ENCODE measurements around the gene COL1A1.

COL1A1 gene

GRCh38 chr17:50238601-50239280 is 37.3 kb upstream of the COL1A1 start:
- 41% methylated on average over 6 of the region's 9 CpGs for WGBS (ENCODE audit: insufficient coverage)
- ChIA-PET POLR2A (interaction anchor here (0.6 kb wide), 1 partner anchor 183 kb away, joined by 3 read pairs; no protein-coding TSS in a partner anchor), CTCF (interaction anchor here (1.2 to 1.9 kb wide), 3 partner anchors 11 to 37 kb away, joined by 3 to 5 read pairs (median 3); partner anchors contain the start of gene COL1A1)
- Histone ChIP-seq H3K27ac (ENCODE audit: insufficient read depth in 1 of 2, low read depth in 1 of 2, low read length in 2 of 2, poor library complexity in 1 of 2, severe bottlenecking in 2 of 2) (no peak overlapping the region), H3K4me1 (ENCODE audit: control extremely low read depth in 1 of 4, control insufficient read depth in 4 of 4, insufficient read depth in 4 of 4, low read length in 3 of 4) (peaks cover 3 to 13% (median 7%) of the 10 kb centered on the region in 4 experiments), H3K4me3 (ENCODE audit: control insufficient read depth in 1 of 7, extremely low read depth in 1 of 7, insufficient read depth in 4 of 7, low read depth in 2 of 7, low read length in 6 of 7) (no peak overlapping the region), H3K36me3 (ENCODE audit: control insufficient read depth in 4 of 4, insufficient read depth in 4 of 4, low read length in 3 of 4) (no peaks in the 10 kb centered on the region), H3K9me3 (ENCODE audit: control extremely low read depth in 1 of 5, control insufficient read depth in 4 of 5, insufficient read depth in 2 of 5, low read depth in 1 of 5, low read length in 4 of 5) (peaks cover 0 to 6% (median 0%) of the 10 kb centered on the region in 5 experiments), H3K27me3 (replicated peaks in 2 of 5; ENCODE audit: control insufficient read depth in 4 of 5, insufficient read depth in 5 of 5, low read length in 4 of 5) (peaks cover 0 to 6% (median 3%) of the 10 kb centered on the region in 5 experiments)
- peak; percentile 10 to 44 (median 28) for DNase-seq

- Histone ChIP-seq H3K27me3 (replicated peaks in 2 of 5; ENCODE audit: control insufficient read depth in 4 of 5, insufficient read depth in 5 of 5, low read length in 4 of 5) (peaks cover 0 to 6% (median 3%) of the 10 kb centered on the region in 5 experiments), H3K27ac (ENCODE audit: insufficient read depth in 1 of 2, low read depth in 1 of 2, low read length in 2 of 2, poor library complexity in 1 of 2, severe bottlenecking in 2 of 2) (no peak overlapping the region), H3K9me3 (ENCODE audit: control extremely low read depth in 1 of 5, control insufficient read depth in 4 of 5, insufficient read depth in 2 of 5, low read depth in 1 of 5, low read length in 4 of 5) (peaks cover 0 to 6% (median 0%) of the 10 kb centered on the region in 5 experiments), H3K4me3 (ENCODE audit: control insufficient read depth in 1 of 7, extremely low read depth in 1 of 7, insufficient read depth in 4 of 7, low read depth in 2 of 7, low read length in 6 of 7) (no peak overlapping the region), H3K4me1 (ENCODE audit: control extremely low read depth in 1 of 4, control insufficient read depth in 4 of 4, insufficient read depth in 4 of 4, low read length in 3 of 4) (peaks cover 3 to 13% (median 7%) of the 10 kb centered on the region in 4 experiments), H3K36me3 (ENCODE audit: control insufficient read depth in 4 of 4, insufficient read depth in 4 of 4, low read length in 3 of 4) (no peaks in the 10 kb centered on the region)
- DNase-seq, result no peak
- ChIA-PET CTCF (interaction anchor here (1.2 to 1.9 kb wide), 2 partner anchors 28 to 36 kb away, joined by 3 to 5 read pairs; partner anchors contain the start of gene COL1A1), POLR2A (no interaction called here)
- 52% methylated on average over 2 of the region's 2 CpGs for WGBS (ENCODE audit: insufficient coverage)
These were observed 36.5 kb upstream of the COL1A1 start for GRCh38 chr17:50237901-50238300.

GRCh38 chr17:50234581-50234980 is 33.1 kb upstream of the COL1A1 start:
- peaks cover 0 to 6% (median 3%) of the 10 kb centered on the region in 5 experiments for H3K27me3 ChIP-seq (replicated peaks in 2 of 5; ENCODE audit: control insufficient read depth in 4 of 5, insufficient read depth in 5 of 5, low read length in 4 of 5)
- H3K9me3 ChIP-seq (ENCODE audit: control extremely low read depth in 1 of 5, control insufficient read depth in 4 of 5, insufficient read depth in 2 of 5, low read depth in 1 of 5, low read length in 4 of 5), result peaks cover 0 to 6% (median 0%) of the 10 kb centered on the region in 5 experiments
- no peaks in the 10 kb centered on the region for H3K36me3 ChIP-seq (ENCODE audit: control insufficient read depth in 4 of 4, insufficient read depth in 4 of 4, low read length in 3 of 4)
- DNase-seq, result no peak
- H3K4me3 ChIP-seq (ENCODE audit: control insufficient read depth in 1 of 7, extremely low read depth in 1 of 7, insufficient read depth in 4 of 7, low read depth in 2 of 7, low read length in 6 of 7), result no peak overlapping the region
- H3K4me1 ChIP-seq (ENCODE audit: control extremely low read depth in 1 of 4, control insufficient read depth in 4 of 4, insufficient read depth in 4 of 4, low read length in 3 of 4), result peaks cover 0 to 6% (median 4%) of the 10 kb centered on the region in 4 experiments
- ChIA-PET POLR2A (no interaction called here), CTCF (no interaction called here)
- no peak overlapping the region for H3K27ac ChIP-seq (ENCODE audit: insufficient read depth in 1 of 2, low read depth in 1 of 2, low read length in 2 of 2, poor library complexity in 1 of 2, severe bottlenecking in 2 of 2)

- Histone ChIP-seq H3K4me1 (ENCODE audit: control extremely low read depth in 1 of 4, control insufficient read depth in 4 of 4, insufficient read depth in 4 of 4, low read length in 3 of 4) (peaks cover 0 to 15% (median 4%) of the 10 kb centered on the region in 4 experiments), H3K9me3 (ENCODE audit: control extremely low read depth in 1 of 5, control insufficient read depth in 4 of 5, insufficient read depth in 2 of 5, low read depth in 1 of 5, low read length in 4 of 5) (peaks cover 0 to 16% (median 3%) of the 10 kb centered on the region in 5 experiments), H3K27me3 (replicated peaks in 2 of 5; ENCODE audit: control insufficient read depth in 4 of 5, insufficient read depth in 5 of 5, low read length in 4 of 5) (no peaks in the 10 kb centered on the region), H3K4me3 (ENCODE audit: control insufficient read depth in 1 of 7, extremely low read depth in 1 of 7, insufficient read depth in 4 of 7, low read depth in 2 of 7, low read length in 6 of 7) (no peak overlapping the region), H3K27ac (ENCODE audit: insufficient read depth in 1 of 2, low read depth in 1 of 2, low read length in 2 of 2, poor library complexity in 1 of 2, severe bottlenecking in 2 of 2) (no peak overlapping the region), H3K36me3 (ENCODE audit: control insufficient read depth in 4 of 4, insufficient read depth in 4 of 4, low read length in 3 of 4) (no peaks in the 10 kb centered on the region)
- WGBS (ENCODE audit: insufficient coverage), result 83% methylated on average over 3 of the region's 3 CpGs
- no peak for DNase-seq
- CTCF ChIA-PET, result interaction anchor here (1.2 to 1.6 kb wide), 2 partner anchors 10 to 12 kb away, joined by 6 to 8 read pairs; no protein-coding TSS in a partner anchor
- POLR2A ChIA-PET, result no interaction called here
These were observed 24.3 kb upstream of the COL1A1 start for GRCh38 chr17:50225701-50226240.

- H3K27ac ChIP-seq (ENCODE audit: insufficient read depth in 1 of 2, low read depth in 1 of 2, low read length in 2 of 2, poor library complexity in 1 of 2, severe bottlenecking in 2 of 2), result no peak overlapping the region
- H3K4me3 ChIP-seq (ENCODE audit: control insufficient read depth in 1 of 7, extremely low read depth in 1 of 7, insufficient read depth in 4 of 7, low read depth in 2 of 7, low read length in 6 of 7), result no peak overlapping the region
- ChIA-PET POLR2A (no interaction called here), CTCF (interaction anchor here (1.3 to 2.6 kb wide), 5 partner anchors 11 to 74 kb away, joined by 3 to 8 read pairs (median 5); no protein-coding TSS in a partner anchor)
- H3K27me3 ChIP-seq (replicated peaks in 2 of 5; ENCODE audit: control insufficient read depth in 4 of 5, insufficient read depth in 5 of 5, low read length in 4 of 5), result no peaks in the 10 kb centered on the region
- no peaks in the 10 kb centered on the region for H3K36me3 ChIP-seq (ENCODE audit: control insufficient read depth in 4 of 4, insufficient read depth in 4 of 4, low read length in 3 of 4)
- H3K9me3 ChIP-seq (ENCODE audit: control extremely low read depth in 1 of 5, control insufficient read depth in 4 of 5, insufficient read depth in 2 of 5, low read depth in 1 of 5, low read length in 4 of 5), result peaks cover 0 to 12% (median 1%) of the 10 kb centered on the region in 5 experiments
- no peak for DNase-seq
- 95% methylated on average over 5 of the region's 6 CpGs for WGBS (ENCODE audit: insufficient coverage)
- H3K4me1 ChIP-seq (ENCODE audit: control extremely low read depth in 1 of 4, control insufficient read depth in 4 of 4, insufficient read depth in 4 of 4, low read length in 3 of 4), result peaks cover 0 to 15% (median 4%) of the 10 kb centered on the region in 4 experiments
These were observed 21.5 kb upstream of the COL1A1 start for GRCh38 chr17:50222922-50223321.

- DNase-seq, result no peak
- no peak overlapping the region for H3K27ac ChIP-seq (ENCODE audit: insufficient read depth in 1 of 2, low read depth in 1 of 2, low read length in 2 of 2, poor library complexity in 1 of 2, severe bottlenecking in 2 of 2)
- ChIA-PET POLR2A (no interaction called here), CTCF (interaction anchor here (1.1 to 2.6 kb wide), 8 partner anchors 10 to 75 kb away, joined by 3 to 8 read pairs (median 4); partner anchors contain the start of gene COL1A1)
- 96% methylated on average over 8 of the region's 8 CpGs for WGBS (ENCODE audit: insufficient coverage)
- peaks cover 0 to under 1% (median 0%) of the 10 kb centered on the region in 5 experiments for H3K27me3 ChIP-seq (replicated peaks in 2 of 5; ENCODE audit: control insufficient read depth in 4 of 5, insufficient read depth in 5 of 5, low read length in 4 of 5)
- H3K4me3 ChIP-seq (ENCODE audit: control insufficient read depth in 1 of 7, extremely low read depth in 1 of 7, insufficient read depth in 4 of 7, low read depth in 2 of 7, low read length in 6 of 7), result peak overlapping the region in 2 of 7 experiments; percentile 1 to 3
- peaks cover 0 to 12% (median 1%) of the 10 kb centered on the region in 5 experiments for H3K9me3 ChIP-seq (ENCODE audit: control extremely low read depth in 1 of 5, control insufficient read depth in 4 of 5, insufficient read depth in 2 of 5, low read depth in 1 of 5, low read length in 4 of 5)
- H3K4me1 ChIP-seq (ENCODE audit: control extremely low read depth in 1 of 4, control insufficient read depth in 4 of 4, insufficient read depth in 4 of 4, low read length in 3 of 4), result peaks cover 0 to 15% (median 4%) of the 10 kb centered on the region in 4 experiments
- H3K36me3 ChIP-seq (ENCODE audit: control insufficient read depth in 4 of 4, insufficient read depth in 4 of 4, low read length in 3 of 4), result no peaks in the 10 kb centered on the region
These were observed 20.6 kb upstream of the COL1A1 start for GRCh38 chr17:50221864-50222545.

Measured in common myeloid progenitor, CD34-positive (primary cell).